Measurements from ENCODE around the gene ADCY7. TPM values are rescaled to one million over a fixed set of nuclear protein-coding genes. Genes with fewer than 3 reads are reported as not detected.

ADCY7 gene
- total RNA-seq, 6 experiments from 2014 or later, result 32.7 to 48.1 (median 41.9) TPM

- no peak for DNase-seq
- Mint-ChIP-seq H3K27me3 (ENCODE audit: insufficient read depth) (no peaks in the 10 kb centered on the region; the same call in none of the 2 replicates), H3K27ac (peak overlapping the region; percentile 6; the same call in 1 of the 2 replicates), H3K36me3 (ENCODE audit: low read depth) (peaks cover 13% of the 10 kb centered on the region), H3K9me3 (no peaks in the 10 kb centered on the region), H3K4me3 (no peak overlapping the region), H3K4me1 (ENCODE audit: low read depth) (peaks cover 23% of the 10 kb centered on the region)
- peak; percentile 80 for TF ChIP-seq CTCF (IDR thresholded peaks at IDR 0.05)
Observed at GRCh38 chr16:50326835-50327465, 60.6 kb downstream of the ADCY7 start.

- no peak for TF ChIP-seq CTCF (IDR thresholded peaks at IDR 0.05)
Observed at GRCh38 chr16:50329446-50330189, 63.3 kb downstream of the ADCY7 start.

GRCh38 chr16:50331570-50331969, 65.2 kb downstream of the ADCY7 start:
- Mint-ChIP-seq H3K9me3 (no peaks in the 10 kb centered on the region), H3K36me3 (ENCODE audit: low read depth) (peaks cover 20% of the 10 kb centered on the region), H3K4me1 (ENCODE audit: low read depth) (peaks cover 37% of the 10 kb centered on the region), H3K27me3 (ENCODE audit: insufficient read depth) (no peaks in the 10 kb centered on the region; the same call in 1 of the 2 replicates), H3K4me3 (no peak overlapping the region), H3K27ac (no peak overlapping the region)
- no peak for DNase-seq
- no peak for TF ChIP-seq CTCF (IDR thresholded peaks at IDR 0.05)

More at GRCh38 chr16:50329446-50330189, 63.3 kb downstream of the ADCY7 start:
- no peaks in the 10 kb centered on the region; the same call in 1 of the 2 replicates for H3K27me3 Mint-ChIP-seq (ENCODE audit: insufficient read depth)
- DNase-seq, result no peak
- H3K36me3 Mint-ChIP-seq (ENCODE audit: low read depth), result peaks cover 18% of the 10 kb centered on the region
- no peak overlapping the region for H3K27ac Mint-ChIP-seq
- H3K4me3 Mint-ChIP-seq, result no peak overlapping the region
- H3K9me3 Mint-ChIP-seq, result no peaks in the 10 kb centered on the region
- H3K4me1 Mint-ChIP-seq (ENCODE audit: low read depth), result peaks cover 23% of the 10 kb centered on the region

- H3K27ac Mint-ChIP-seq, result no peak overlapping the region
- no peaks in the 10 kb centered on the region for H3K27me3 Mint-ChIP-seq (ENCODE audit: insufficient read depth)
- no peaks in the 10 kb centered on the region for H3K9me3 Mint-ChIP-seq
- no peak overlapping the region for H3K4me3 Mint-ChIP-seq
- TF ChIP-seq CTCF (IDR thresholded peaks at IDR 0.05), result no peak
- H3K36me3 Mint-ChIP-seq (ENCODE audit: low read depth), result peaks cover 23% of the 10 kb centered on the region
- H3K4me1 Mint-ChIP-seq (ENCODE audit: low read depth), result peaks cover 41% of the 10 kb centered on the region
- no peak for DNase-seq
Observed at GRCh38 chr16:50332599-50332998, 66.2 kb downstream of the ADCY7 start.

GRCh38 chr16:50334106-50334975, 68.0 kb downstream of the ADCY7 start:
- peaks cover 30% of the 10 kb centered on the region for H3K36me3 Mint-ChIP-seq (ENCODE audit: low read depth)
- no peak for TF ChIP-seq CTCF (IDR thresholded peaks at IDR 0.05)
- no peak overlapping the region for H3K4me3 Mint-ChIP-seq
- peaks cover 58% of the 10 kb centered on the region for H3K4me1 Mint-ChIP-seq (ENCODE audit: low read depth)
- H3K27me3 Mint-ChIP-seq (ENCODE audit: insufficient read depth), result no peaks in the 10 kb centered on the region
- peak overlapping the region; percentile 62 for H3K27ac Mint-ChIP-seq
- H3K9me3 Mint-ChIP-seq, result no peaks in the 10 kb centered on the region
- DNase-seq, result no peak

All from HFFc6 (cell line).